Endothelial cell of umbilical vein (primary cell): ENCODE data around the gene EPN2. TPM values are rescaled to one million over a fixed set of nuclear protein-coding genes. Genes with fewer than 3 reads are reported as not detected.

ENCODE experiments used
- BruUV-seq: library from RNA; stranded (reverse); fragments of 400-500 nt; replicated peaks from 2 replicates; lab custom pipeline; 2021; lab: Mats Ljungman, UMichigan
- CTCF ChIA-PET: fragments of 300-600, 350-600 bp; sonication (Branson Sonifier 250); formaldehyde crosslinking; loops from one replicate; lab custom pipeline; 2021; ENCODE audit warnings: antibody characterized with exemption, inconsistent platforms; lab: Charles Lee
- POLR2A ChIA-PET: fragments of 300-600, 350-600 bp; sonication (Branson Sonifier 250); formaldehyde crosslinking; loops from one replicate; lab custom pipeline; 2021; ENCODE audit warnings: antibody characterized with exemption, inconsistent platforms; lab: Charles Lee
- DNase-seq: peaks from one replicate; pipeline ENCODE4 v3.0.0-alpha.2; 2011; ENCODE audit warnings: low read depth, low spot score
- FAIRE-seq: peaks from 2 replicates; lab custom pipeline; 2011; peaks lifted over from hg19 to GRCh38; lab: Jason Lieb, UNC
- H2AFZ ChIP-seq: 2 replicates; pipeline ENCODE4 v1.6.0; 2012; ENCODE audit warnings: low read depth, low read length, control low read depth, inconsistent platforms
- H3K27ac ChIP-seq: 2 replicates; pipeline ENCODE4 v1.5.1; 2011; ENCODE audit warnings: low read depth, mild to moderate bottlenecking, control low read depth, low read length, moderate library complexity; ENCODE audit not compliant: insufficient read depth
- H3K27me3 ChIP-seq, 2 experiments: 2 replicates each; pipeline versions ENCODE4 v1.6.0 to v1.6.1; 2011; ENCODE audit warnings: low read length in 2 of 2, mixed read lengths in 1 of 2; ENCODE audit not compliant: control insufficient read depth in 2 of 2, insufficient read depth in 2 of 2
- H3K36me3 ChIP-seq, 2 experiments: 2 replicates in 1 of 2; 3 replicates in 1 of 2; pipeline ENCODE4 v1.5.1; 2011; ENCODE audit warnings: low read length in 2 of 2, mild to moderate bottlenecking in 1 of 2, moderate library complexity in 1 of 2; ENCODE audit not compliant: control insufficient read depth in 2 of 2, insufficient read depth in 2 of 2; ENCODE audit errors: extremely low read depth in 1 of 2
- H3K4me1 ChIP-seq: 3 replicates; pipeline ENCODE4 v1.5.1; 2011; ENCODE audit warnings: mild to moderate bottlenecking, low read length; ENCODE audit not compliant: control insufficient read depth, insufficient read depth; ENCODE audit errors: extremely low read depth
- H3K4me2 ChIP-seq: 2 replicates; pipeline ENCODE4 v1.6.1; 2011; ENCODE audit warnings: low read length, control low read depth, mixed read lengths; ENCODE audit not compliant: insufficient read depth
- H3K4me3 ChIP-seq, 3 experiments: fragments of 200-600 bp in 1 of 3; sonication (generic), shearing (Covaris generic) in 1 of 3; replicated peaks in 1 of 3; 2 replicates each; pipeline ENCODE4 v1.5.1; 2011 to 2016; ENCODE audit warnings: control low read depth in 3 of 3, low read length in 3 of 3, mild to moderate bottlenecking in 2 of 3, inconsistent platforms in 1 of 3, low read depth in 1 of 3, moderate library complexity in 1 of 3; ENCODE audit not compliant: insufficient read depth in 1 of 3
- H3K79me2 ChIP-seq: 2 replicates; pipeline ENCODE4 v1.6.0; 2012; ENCODE audit warnings: low read length, inconsistent platforms; ENCODE audit not compliant: control insufficient read depth, insufficient read depth
- H3K9ac ChIP-seq: replicated peaks from 2 replicates; pipeline ENCODE3; 2011; ENCODE audit warnings: low read length, control low read depth; ENCODE audit not compliant: insufficient read depth; ENCODE audit errors: extremely low read depth
- H3K9me1 ChIP-seq: replicated peaks from 3 replicates; pipeline ENCODE4 v1.6.0; 2011; ENCODE audit warnings: mild to moderate bottlenecking, low read length; ENCODE audit not compliant: control insufficient read depth, insufficient read depth; ENCODE audit errors: extremely low read depth
- H3K9me3 ChIP-seq: replicated peaks from 2 replicates; pipeline ENCODE4 v1.5.1; 2012; ENCODE audit warnings: low read length, inconsistent platforms; ENCODE audit not compliant: control insufficient read depth, insufficient read depth
- H4K20me1 ChIP-seq: replicated peaks from 2 replicates; pipeline ENCODE3; 2011; ENCODE audit warnings: mild to moderate bottlenecking, low read length; ENCODE audit not compliant: control insufficient read depth, insufficient read depth; ENCODE audit errors: extremely low read depth
- EZH2 ChIP-seq: IDR thresholded peaks from 2 replicates; pipeline ENCODE4 v1.6.1; 2012; ENCODE audit warnings: borderline replicate concordance, low read depth, mild to moderate bottlenecking, moderate library complexity, low read length, inconsistent platforms; ENCODE audit not compliant: severe bottlenecking
- FOS ChIP-seq: IDR thresholded peaks from 2 replicates; pipeline ENCODE4 v1.6.1; 2011; ENCODE audit warnings: mild to moderate bottlenecking, low read length, moderate library complexity, borderline replicate concordance; ENCODE audit not compliant: insufficient read depth
- GATA2 ChIP-seq: IDR thresholded peaks from 2 replicates; pipeline ENCODE4 v1.7.0; 2011; ENCODE audit warnings: low read depth, mild to moderate bottlenecking, moderate library complexity, mixed read lengths, low read length; ENCODE audit not compliant: insufficient read length, insufficient read depth
- JUN ChIP-seq: IDR thresholded peaks from 2 replicates; pipeline ENCODE4 v1.6.1; 2011; ENCODE audit warnings: borderline replicate concordance, low read depth; ENCODE audit not compliant: insufficient read length, insufficient read depth
- MAX ChIP-seq: IDR thresholded peaks from 2 replicates; pipeline ENCODE4 v1.6.1; 2011; ENCODE audit not compliant: insufficient read depth, insufficient read length
- MYC ChIP-seq: IDR thresholded peaks from one replicate; pipeline ENCODE4 v1.6.1; 2011; ENCODE audit warnings: mild to moderate bottlenecking, low read depth, low read length
- POLR2A ChIP-seq: IDR thresholded peaks from 2 replicates; pipeline ENCODE4 v1.6.1; 2012; ENCODE audit warnings: low read depth, mild to moderate bottlenecking, control low read depth, low read length
- POLR2AphosphoS5 ChIP-seq: IDR thresholded peaks from 2 replicates; pipeline ENCODE4 v1.6.1; 2012; ENCODE audit warnings: low read depth, mild to moderate bottlenecking, control low read depth, low read length, moderate library complexity; ENCODE audit not compliant: insufficient read depth
- dilution Hi-C: fragments of 300-500 bp; cut with MboI; formaldehyde crosslinking; loops from one replicate; pipeline ENCODE4 v1.15.0; 2019; ENCODE audit warnings: low sequenced_read_pairs; ENCODE audit not compliant: extremely low pct_ligation_motif_present
- intact Hi-C: fragments of 100-400 bp; cut with micrococcal nuclease; formaldehyde crosslinking; loops from one replicate; pipeline ENCODE4 v1.10.0; 2022
- polyA plus RNA-seq, 4 experiments: library from polyadenylated mRNA; depleted of rRNA in 3 of 4; stranded (reverse) in 3 of 4; unstranded in 1 of 4; fragments of >200 nt; gene quantifications; 2 replicates each; pipeline versions ENCODE4 v1.2.1 to v1.2.3, GENCODE V29; 2011 to 2012; ENCODE audit warnings: missing spikeins in 1 of 4
- total RNA-seq: library from RNA; stranded (reverse); gene quantifications from 2 replicates; pipeline ENCODE4 v1.2.3, GENCODE V29; 2021
- TF ChIP-seq, protein P1 (sequence below), 2 donors: IDR thresholded peaks; 1 replicate in 1 of 2; 2 replicates in 1 of 2; pipeline ENCODE4 v1.5.1; 2011; ENCODE audit warnings: low read length in 2 of 2, mild to moderate bottlenecking in 2 of 2, moderate library complexity in 2 of 2, control low read depth in 1 of 2, inconsistent platforms in 1 of 2, low read depth in 1 of 2; ENCODE audit not compliant: insufficient read depth in 1 of 2; ENCODE audit errors: extremely low read depth in 1 of 2

Gene EPN2
- total and polyA plus RNA-seq, 2 donors (not counting 3 experiments of a cell fraction or from before 2014, with no cell fraction given), result 40.3 to 70.5 TPM

DNA sequence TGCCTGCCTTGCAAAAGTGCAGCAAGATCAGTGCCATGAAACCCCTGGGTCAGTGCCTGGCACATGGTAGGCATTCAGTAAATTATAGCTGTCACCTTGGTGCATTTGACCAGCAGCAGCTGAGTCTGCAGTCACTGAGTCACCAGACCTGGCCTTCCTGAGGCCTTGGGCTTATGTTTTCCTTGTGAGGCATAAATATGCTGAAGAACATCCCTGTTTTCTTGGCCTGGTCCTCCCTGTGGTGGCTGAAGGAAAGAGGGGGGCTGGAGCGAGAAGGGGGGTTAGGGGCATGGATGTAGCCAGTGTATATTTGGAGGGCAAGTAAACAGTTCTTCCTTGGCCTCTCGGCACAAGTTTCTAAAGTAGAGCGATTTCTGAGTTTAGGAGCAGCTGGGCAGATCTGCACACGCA lies 26.5 kb downstream of the EPN2 start:
- H3K27ac ChIP-seq, result peak overlapping the region; percentile 80
- ChIA-PET POLR2A (no interaction called here), CTCF (interaction anchor here (0.6 to 2.1 kb wide), 9 partner anchors 9 to 183 kb away, joined by 3 to 7 read pairs (median 4); partner anchors contain the start of gene B9D1)
- H3K27me3 ChIP-seq, result no peaks in the 10 kb centered on the region
- peak overlapping the region; percentile 50 for H3K4me2 ChIP-seq
- peaks cover 32% of the 10 kb centered on the region for H3K4me1 ChIP-seq
- dilution Hi-C loops, result no loop called here
- no peaks in the 10 kb centered on the region for H3K9me3 ChIP-seq
- H3K79me2 ChIP-seq, result peaks cover 49% of the 10 kb centered on the region
- H3K36me3 ChIP-seq, result no peaks in the 10 kb centered on the region
- FAIRE-seq (peak; percentile 93), DNase-seq (peak; percentile 91)
- no peak overlapping the region for H2AFZ ChIP-seq
- TF ChIP-seq EZH2 (no peak), GATA2 (no peak), MAX (no peak), MYC (no peak), JUN (peak; percentile 54), POLR2AphosphoS5 (peak; percentile 53), POLR2A (no peak), FOS (peak; percentile 75)
- TF ChIP-seq, protein P1, sequence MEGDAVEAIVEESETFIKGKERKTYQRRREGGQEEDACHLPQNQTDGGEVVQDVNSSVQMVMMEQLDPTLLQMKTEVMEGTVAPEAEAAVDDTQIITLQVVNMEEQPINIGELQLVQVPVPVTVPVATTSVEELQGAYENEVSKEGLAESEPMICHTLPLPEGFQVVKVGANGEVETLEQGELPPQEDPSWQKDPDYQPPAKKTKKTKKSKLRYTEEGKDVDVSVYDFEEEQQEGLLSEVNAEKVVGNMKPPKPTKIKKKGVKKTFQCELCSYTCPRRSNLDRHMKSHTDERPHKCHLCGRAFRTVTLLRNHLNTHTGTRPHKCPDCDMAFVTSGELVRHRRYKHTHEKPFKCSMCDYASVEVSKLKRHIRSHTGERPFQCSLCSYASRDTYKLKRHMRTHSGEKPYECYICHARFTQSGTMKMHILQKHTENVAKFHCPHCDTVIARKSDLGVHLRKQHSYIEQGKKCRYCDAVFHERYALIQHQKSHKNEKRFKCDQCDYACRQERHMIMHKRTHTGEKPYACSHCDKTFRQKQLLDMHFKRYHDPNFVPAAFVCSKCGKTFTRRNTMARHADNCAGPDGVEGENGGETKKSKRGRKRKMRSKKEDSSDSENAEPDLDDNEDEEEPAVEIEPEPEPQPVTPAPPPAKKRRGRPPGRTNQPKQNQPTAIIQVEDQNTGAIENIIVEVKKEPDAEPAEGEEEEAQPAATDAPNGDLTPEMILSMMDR (IDR thresholded peaks at IDR 0.05; ENCODE audit: extremely low read depth in 1 of 2, insufficient read depth in 1 of 2, low read depth in 1 of 2, low read length in 2 of 2), result no peak
- H3K9me1 ChIP-seq, result no peaks in the 10 kb centered on the region
- peak overlapping the region in 1 of 3 experiments; percentile 13 for H3K4me3 ChIP-seq
- intact Hi-C loops, result loop anchor here (1.0 to 5.0 kb wide), 3 partner anchors 11 to 184 kb away; no protein-coding TSS in a partner anchor
- peak overlapping the region; percentile 33 for H3K9ac ChIP-seq
- no TSS peak for BruUV-seq
- no peaks in the 10 kb centered on the region for H4K20me1 ChIP-seq
